ENCODE results near the gene OSMR. TPM values are rescaled to one million over a fixed set of nuclear protein-coding genes. Genes with fewer than 3 reads are reported as not detected.

OSMR gene
- total and polyA plus RNA-seq, 2 experiments from 2014 or later, result 1.5 to 2.6 TPM

- Mint-ChIP-seq H3K4me3 (no peak overlapping the region), H3K27me3 (ENCODE audit: insufficient read depth, low read depth, poor library complexity) (no peaks in the 10 kb centered on the region), H3K36me3 (ENCODE audit: low read depth) (peaks cover 2% of the 10 kb centered on the region; the same call in 2 of the 3 replicates), H3K27ac (no peak overlapping the region), H3K4me1 (no peaks in the 10 kb centered on the region), H3K9me3 (peaks cover 3% of the 10 kb centered on the region)
- Histone ChIP-seq H3K9me2 (ENCODE audit: insufficient read depth) (0 out of 2 replicates have a peak, but pooled peaks cover 10% of the 10 kb centered on the region), H3K79me2 (replicated peaks; ENCODE audit: insufficient read depth) (no peaks in the 10 kb centered on the region), H3K27me3 (ENCODE audit: insufficient read depth) (no peaks in the 10 kb centered on the region), H3K27ac (ENCODE audit: low read depth) (no peak overlapping the region), H2AFZ (no peak overlapping the region), H3K4me1 (ENCODE audit: insufficient read depth) (no peaks in the 10 kb centered on the region), H3K4me2 (no peak overlapping the region), H3K36me3 (ENCODE audit: insufficient read depth) (no peaks in the 10 kb centered on the region), H3F3A (replicated peaks; ENCODE audit: low read depth) (peaks cover 7% of the 10 kb centered on the region; the same call in 1 of the 2 replicates), H4K20me1 (replicated peaks; ENCODE audit: insufficient read depth) (no peaks in the 10 kb centered on the region), H3K4me3 (no peak overlapping the region)
- ATAC-seq (no peak), DNase-seq (ENCODE audit: low spot score) (no peak)
- TF ChIP-seq ZNF114 (CRISPR knock-in tag; IDR thresholded peaks at IDR 0.05), result no peak
- TF ChIP-seq EZH2 (IDR thresholded peaks at IDR 0.05; ENCODE audit: low read depth, unreplicated experiment), result no peak
- no peak for TF ChIP-seq EZH2phosphoT487 (IDR thresholded peaks at IDR 0.05; ENCODE audit: unreplicated experiment)
- TF ChIP-seq NANOG (IDR thresholded peaks at IDR 0.05; ENCODE audit: borderline replicate concordance), result no peak
- TF ChIP-seq STAT1 (IDR thresholded peaks at IDR 0.05; ENCODE audit: unreplicated experiment), result no peak
- no peak for TF ChIP-seq ZNF331 (CRISPR knock-in tag; IDR thresholded peaks at IDR 0.05; ENCODE audit: low read depth)
These were observed 18.3 kb upstream of the OSMR start for GRCh38 chr5:38827525-38827924.

- Histone ChIP-seq H3K36me3 (ENCODE audit: insufficient read depth) (no peaks in the 10 kb centered on the region), H3K79me2 (replicated peaks; ENCODE audit: insufficient read depth) (no peaks in the 10 kb centered on the region), H3F3A (replicated peaks; ENCODE audit: low read depth) (no peaks in the 10 kb centered on the region), H3K27ac (ENCODE audit: low read depth) (no peak overlapping the region), H4K20me1 (replicated peaks; ENCODE audit: insufficient read depth) (no peaks in the 10 kb centered on the region), H2AFZ (no peak overlapping the region), H3K4me1 (ENCODE audit: insufficient read depth) (no peaks in the 10 kb centered on the region), H3K4me3 (no peak overlapping the region), H3K27me3 (ENCODE audit: insufficient read depth) (no peaks in the 10 kb centered on the region), H3K4me2 (no peak overlapping the region), H3K9me2 (ENCODE audit: insufficient read depth) (0 out of 2 replicates have a peak, but pooled peaks cover 10% of the 10 kb centered on the region)
- DNase-seq (ENCODE audit: low spot score) (no peak), ATAC-seq (no peak)
- Mint-ChIP-seq H3K27me3 (ENCODE audit: insufficient read depth, low read depth, poor library complexity) (no peaks in the 10 kb centered on the region), H3K4me1 (no peaks in the 10 kb centered on the region), H3K36me3 (ENCODE audit: low read depth) (no peaks in the 10 kb centered on the region), H3K4me3 (no peak overlapping the region), H3K9me3 (no peaks in the 10 kb centered on the region), H3K27ac (no peak overlapping the region)
- TF ChIP-seq CREB1 (CRISPR knock-in tag; IDR thresholded peaks at IDR 0.05; ENCODE audit: low read depth) (no peak), NANOG (IDR thresholded peaks at IDR 0.05; ENCODE audit: borderline replicate concordance) (no peak), ZNF331 (CRISPR knock-in tag; IDR thresholded peaks at IDR 0.05; ENCODE audit: low read depth) (no peak), EZH2 (IDR thresholded peaks at IDR 0.05; ENCODE audit: low read depth, unreplicated experiment) (no peak), EZH2phosphoT487 (IDR thresholded peaks at IDR 0.05; ENCODE audit: unreplicated experiment) (no peak)
- TF ChIP-seq, protein P1, sequence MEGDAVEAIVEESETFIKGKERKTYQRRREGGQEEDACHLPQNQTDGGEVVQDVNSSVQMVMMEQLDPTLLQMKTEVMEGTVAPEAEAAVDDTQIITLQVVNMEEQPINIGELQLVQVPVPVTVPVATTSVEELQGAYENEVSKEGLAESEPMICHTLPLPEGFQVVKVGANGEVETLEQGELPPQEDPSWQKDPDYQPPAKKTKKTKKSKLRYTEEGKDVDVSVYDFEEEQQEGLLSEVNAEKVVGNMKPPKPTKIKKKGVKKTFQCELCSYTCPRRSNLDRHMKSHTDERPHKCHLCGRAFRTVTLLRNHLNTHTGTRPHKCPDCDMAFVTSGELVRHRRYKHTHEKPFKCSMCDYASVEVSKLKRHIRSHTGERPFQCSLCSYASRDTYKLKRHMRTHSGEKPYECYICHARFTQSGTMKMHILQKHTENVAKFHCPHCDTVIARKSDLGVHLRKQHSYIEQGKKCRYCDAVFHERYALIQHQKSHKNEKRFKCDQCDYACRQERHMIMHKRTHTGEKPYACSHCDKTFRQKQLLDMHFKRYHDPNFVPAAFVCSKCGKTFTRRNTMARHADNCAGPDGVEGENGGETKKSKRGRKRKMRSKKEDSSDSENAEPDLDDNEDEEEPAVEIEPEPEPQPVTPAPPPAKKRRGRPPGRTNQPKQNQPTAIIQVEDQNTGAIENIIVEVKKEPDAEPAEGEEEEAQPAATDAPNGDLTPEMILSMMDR (conservative IDR thresholded peaks at IDR 0.05; ENCODE audit: low read depth in 2 of 2), result no peak
- TF ChIP-seq, protein P2, sequence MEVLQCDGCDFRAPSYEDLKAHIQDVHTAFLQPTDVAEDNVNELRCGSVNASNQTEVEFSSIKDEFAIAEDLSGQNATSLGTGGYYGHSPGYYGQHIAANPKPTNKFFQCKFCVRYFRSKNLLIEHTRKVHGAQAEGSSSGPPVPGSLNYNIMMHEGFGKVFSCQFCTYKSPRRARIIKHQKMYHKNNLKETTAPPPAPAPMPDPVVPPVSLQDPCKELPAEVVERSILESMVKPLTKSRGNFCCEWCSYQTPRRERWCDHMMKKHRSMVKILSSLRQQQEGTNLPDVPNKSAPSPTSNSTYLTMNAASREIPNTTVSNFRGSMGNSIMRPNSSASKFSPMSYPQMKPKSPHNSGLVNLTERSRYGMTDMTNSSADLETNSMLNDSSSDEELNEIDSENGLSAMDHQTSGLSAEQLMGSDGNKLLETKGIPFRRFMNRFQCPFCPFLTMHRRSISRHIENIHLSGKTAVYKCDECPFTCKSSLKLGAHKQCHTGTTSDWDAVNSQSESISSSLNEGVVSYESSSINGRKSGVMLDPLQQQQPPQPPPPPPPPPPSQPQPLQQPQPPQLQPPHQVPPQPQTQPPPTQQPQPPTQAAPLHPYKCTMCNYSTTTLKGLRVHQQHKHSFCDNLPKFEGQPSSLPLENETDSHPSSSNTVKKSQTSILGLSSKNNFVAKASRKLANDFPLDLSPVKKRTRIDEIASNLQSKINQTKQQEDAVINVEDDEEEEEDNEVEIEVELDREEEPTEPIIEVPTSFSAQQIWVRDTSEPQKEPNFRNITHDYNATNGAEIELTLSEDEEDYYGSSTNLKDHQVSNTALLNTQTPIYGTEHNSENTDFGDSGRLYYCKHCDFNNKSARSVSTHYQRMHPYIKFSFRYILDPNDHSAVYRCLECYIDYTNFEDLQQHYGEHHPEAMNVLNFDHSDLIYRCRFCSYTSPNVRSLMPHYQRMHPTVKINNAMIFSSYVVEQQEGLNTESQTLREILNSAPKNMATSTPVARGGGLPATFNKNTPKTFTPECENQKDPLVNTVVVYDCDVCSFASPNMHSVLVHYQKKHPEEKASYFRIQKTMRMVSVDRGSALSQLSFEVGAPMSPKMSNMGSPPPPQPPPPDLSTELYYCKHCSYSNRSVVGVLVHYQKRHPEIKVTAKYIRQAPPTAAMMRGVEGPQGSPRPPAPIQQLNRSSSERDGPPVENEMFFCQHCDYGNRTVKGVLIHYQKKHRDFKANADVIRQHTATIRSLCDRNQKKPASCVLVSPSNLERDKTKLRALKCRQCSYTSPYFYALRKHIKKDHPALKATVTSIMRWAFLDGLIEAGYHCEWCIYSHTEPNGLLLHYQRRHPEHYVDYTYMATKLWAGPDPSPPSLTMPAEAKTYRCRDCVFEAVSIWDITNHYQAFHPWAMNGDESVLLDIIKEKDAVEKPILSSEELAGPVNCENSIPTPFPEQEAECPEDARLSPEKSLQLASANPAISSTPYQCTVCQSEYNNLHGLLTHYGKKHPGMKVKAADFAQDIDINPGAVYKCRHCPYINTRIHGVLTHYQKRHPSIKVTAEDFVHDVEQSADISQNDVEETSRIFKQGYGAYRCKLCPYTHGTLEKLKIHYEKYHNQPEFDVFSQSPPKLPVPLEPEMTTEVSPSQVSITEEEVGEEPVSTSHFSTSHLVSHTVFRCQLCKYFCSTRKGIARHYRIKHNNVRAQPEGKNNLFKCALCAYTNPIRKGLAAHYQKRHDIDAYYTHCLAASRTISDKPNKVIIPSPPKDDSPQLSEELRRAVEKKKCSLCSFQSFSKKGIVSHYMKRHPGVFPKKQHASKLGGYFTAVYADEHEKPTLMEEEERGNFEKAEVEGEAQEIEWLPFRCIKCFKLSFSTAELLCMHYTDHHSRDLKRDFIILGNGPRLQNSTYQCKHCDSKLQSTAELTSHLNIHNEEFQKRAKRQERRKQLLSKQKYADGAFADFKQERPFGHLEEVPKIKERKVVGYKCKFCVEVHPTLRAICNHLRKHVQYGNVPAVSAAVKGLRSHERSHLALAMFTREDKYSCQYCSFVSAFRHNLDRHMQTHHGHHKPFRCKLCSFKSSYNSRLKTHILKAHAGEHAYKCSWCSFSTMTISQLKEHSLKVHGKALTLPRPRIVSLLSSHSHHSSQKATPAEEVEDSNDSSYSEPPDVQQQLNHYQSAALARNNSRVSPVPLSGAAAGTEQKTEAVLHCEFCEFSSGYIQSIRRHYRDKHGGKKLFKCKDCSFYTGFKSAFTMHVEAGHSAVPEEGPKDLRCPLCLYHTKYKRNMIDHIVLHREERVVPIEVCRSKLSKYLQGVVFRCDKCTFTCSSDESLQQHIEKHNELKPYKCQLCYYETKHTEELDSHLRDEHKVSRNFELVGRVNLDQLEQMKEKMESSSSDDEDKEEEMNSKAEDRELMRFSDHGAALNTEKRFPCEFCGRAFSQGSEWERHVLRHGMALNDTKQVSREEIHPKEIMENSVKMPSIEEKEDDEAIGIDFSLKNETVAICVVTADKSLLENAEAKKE (CRISPR knock-in tag; IDR thresholded peaks at IDR 0.05), result no peak
- TF ChIP-seq, protein P3, sequence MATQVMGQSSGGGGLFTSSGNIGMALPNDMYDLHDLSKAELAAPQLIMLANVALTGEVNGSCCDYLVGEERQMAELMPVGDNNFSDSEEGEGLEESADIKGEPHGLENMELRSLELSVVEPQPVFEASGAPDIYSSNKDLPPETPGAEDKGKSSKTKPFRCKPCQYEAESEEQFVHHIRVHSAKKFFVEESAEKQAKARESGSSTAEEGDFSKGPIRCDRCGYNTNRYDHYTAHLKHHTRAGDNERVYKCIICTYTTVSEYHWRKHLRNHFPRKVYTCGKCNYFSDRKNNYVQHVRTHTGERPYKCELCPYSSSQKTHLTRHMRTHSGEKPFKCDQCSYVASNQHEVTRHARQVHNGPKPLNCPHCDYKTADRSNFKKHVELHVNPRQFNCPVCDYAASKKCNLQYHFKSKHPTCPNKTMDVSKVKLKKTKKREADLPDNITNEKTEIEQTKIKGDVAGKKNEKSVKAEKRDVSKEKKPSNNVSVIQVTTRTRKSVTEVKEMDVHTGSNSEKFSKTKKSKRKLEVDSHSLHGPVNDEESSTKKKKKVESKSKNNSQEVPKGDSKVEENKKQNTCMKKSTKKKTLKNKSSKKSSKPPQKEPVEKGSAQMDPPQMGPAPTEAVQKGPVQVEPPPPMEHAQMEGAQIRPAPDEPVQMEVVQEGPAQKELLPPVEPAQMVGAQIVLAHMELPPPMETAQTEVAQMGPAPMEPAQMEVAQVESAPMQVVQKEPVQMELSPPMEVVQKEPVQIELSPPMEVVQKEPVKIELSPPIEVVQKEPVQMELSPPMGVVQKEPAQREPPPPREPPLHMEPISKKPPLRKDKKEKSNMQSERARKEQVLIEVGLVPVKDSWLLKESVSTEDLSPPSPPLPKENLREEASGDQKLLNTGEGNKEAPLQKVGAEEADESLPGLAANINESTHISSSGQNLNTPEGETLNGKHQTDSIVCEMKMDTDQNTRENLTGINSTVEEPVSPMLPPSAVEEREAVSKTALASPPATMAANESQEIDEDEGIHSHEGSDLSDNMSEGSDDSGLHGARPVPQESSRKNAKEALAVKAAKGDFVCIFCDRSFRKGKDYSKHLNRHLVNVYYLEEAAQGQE (IDR thresholded peaks at IDR 0.05; ENCODE audit: unreplicated experiment), result no peak
These were observed 15.2 kb upstream of the OSMR start for GRCh38 chr5:38830521-38831051.

Data from GM23338 (cell line).